NK-92 (cell line): Measurements from ENCODE around the gene PIK3C2G.

ENCODE experiments used
- DNase-seq: peaks from one replicate; lab custom pipeline; 2025; ENCODE audit not compliant: unreplicated experiment; lab: John Stamatoyannopoulos, UW

PIK3C2G gene

GRCh38 chr12:18415227-18415626 lies 153.9 kb downstream of the PIK3C2G start:
- DNase-seq = no peak

- DNase-seq = no peak
Observed at GRCh38 chr12:18416412-18416811, 155.1 kb downstream of the PIK3C2G start.

- DNase-seq = no peak
Observed at GRCh38 chr12:18419311-18419710, 158.0 kb downstream of the PIK3C2G start.

- DNase-seq = no peak
Observed at GRCh38 chr12:18421867-18422266, 160.5 kb downstream of the PIK3C2G start.

GRCh38 chr12:18422871-18423270 lies 161.6 kb downstream of the PIK3C2G start:
- no peak for DNase-seq

- no peak for DNase-seq
Observed at GRCh38 chr12:18424857-18425256, 163.5 kb downstream of the PIK3C2G start.

GRCh38 chr12:18427520-18427919 lies 166.2 kb downstream of the PIK3C2G start:
- DNase-seq = no peak

GRCh38 chr12:18428416-18428815 lies 167.1 kb downstream of the PIK3C2G start:
- DNase-seq = no peak

GRCh38 chr12:18429366-18429765 lies 168.0 kb downstream of the PIK3C2G start:
- no peak for DNase-seq

- no peak for DNase-seq
Observed at GRCh38 chr12:18430425-18431048, 169.2 kb downstream of the PIK3C2G start.

- no peak for DNase-seq
Observed at GRCh38 chr12:18431771-18432170, 170.5 kb downstream of the PIK3C2G start.

GRCh38 chr12:18432206-18432605 lies 170.9 kb downstream of the PIK3C2G start:
- DNase-seq = no peak

GRCh38 chr12:18436170-18436569 lies 174.9 kb downstream of the PIK3C2G start:
- no peak for DNase-seq

- DNase-seq = no peak
Observed at GRCh38 chr12:18439541-18439940, 178.2 kb downstream of the PIK3C2G start.

GRCh38 chr12:18443768-18444437 lies 182.6 kb downstream of the PIK3C2G start:
- no peak for DNase-seq

GRCh38 chr12:18446061-18446644 lies 184.8 kb downstream of the PIK3C2G start:
- no peak for DNase-seq

- no peak for DNase-seq
Observed at GRCh38 chr12:18454330-18454729, 193.0 kb downstream of the PIK3C2G start.

- DNase-seq = no peak
Observed at GRCh38 chr12:18456344-18456743, 195.0 kb downstream of the PIK3C2G start.

- no peak for DNase-seq
Observed at GRCh38 chr12:18457362-18457761, 196.0 kb downstream of the PIK3C2G start.

GRCh38 chr12:18461758-18462157 lies 200.4 kb downstream of the PIK3C2G start:
- no peak for DNase-seq

GRCh38 chr12:18462442-18462841 lies 201.1 kb downstream of the PIK3C2G start:
- DNase-seq = no peak

- no peak for DNase-seq
Observed at GRCh38 chr12:18467620-18468245, 206.4 kb downstream of the PIK3C2G start.
